Spinal cord (tissue), 10 donors: ENCODE results near the gene RHBDL3. TPM values are rescaled to one million over a fixed set of nuclear protein-coding genes. Genes with fewer than 3 reads are reported as not detected.
A peak's percentile ranks its signal among the peaks of the same experiment; 100 is the strongest.

Source experiments
- DNase-seq, 6 donors: peaks; one replicate each; pipeline versions ENCODE4 v3.0.0 to v3.0.0-alpha.2; 2013 to 2015; ENCODE audit warnings: low spot score in 6 of 6, low read depth in 4 of 6
- H3K27ac ChIP-seq: one replicate; pipeline ENCODE4 v1.5.1; 2013; ENCODE audit warnings: low read depth, low read length, control low read depth
- H3K27me3 ChIP-seq: one replicate; pipeline ENCODE4 v1.6.1; 2013; ENCODE audit warnings: low read length; ENCODE audit not compliant: control insufficient read depth, insufficient read depth
- H3K36me3 ChIP-seq: one replicate; pipeline ENCODE4 v1.6.1; 2013; ENCODE audit warnings: low read length; ENCODE audit not compliant: control insufficient read depth, insufficient read depth
- H3K4me1 ChIP-seq: one replicate; pipeline ENCODE4 v1.6.1; 2013; ENCODE audit warnings: low read length; ENCODE audit not compliant: control insufficient read depth, insufficient read depth
- H3K4me3 ChIP-seq: one replicate; pipeline ENCODE4 v1.5.1; 2013; ENCODE audit warnings: low read depth, low read length, control low read depth
- H3K9me3 ChIP-seq: one replicate; pipeline ENCODE4 v1.6.1; 2013; ENCODE audit warnings: low read length; ENCODE audit not compliant: control insufficient read depth, insufficient read depth
- WGBS: methylation state at CpG from one replicate; pipeline ENCODE4 v1.1.5; 2013; ENCODE audit warnings: missing lambda C conversion rate; ENCODE audit not compliant: insufficient coverage; 5-methylcytosine and 5-hydroxymethylcytosine counted together
- long read RNA-seq, 4 donors: transcript quantifications; one replicate each; lab custom pipeline, GENCODE V29; 2026
- polyA plus RNA-seq, 2 donors: library from polyadenylated mRNA; unstranded; fragments of 120-200 nt; gene quantifications; one replicate each; pipeline ENCODE4 v1.2.1, GENCODE V29; 2013; ENCODE audit not compliant: insufficient read length in 2 of 2
- total RNA-seq, 2 donors: library from RNA; depleted of rRNA in 1 of 2; stranded (reverse); fragments of 120-200 nt in 1 of 2; fragments of >200 nt in 1 of 2; gene quantifications; one replicate each; pipeline versions ENCODE4 v1.2.3 to v1.2.4, GENCODE V29; 2013 to 2014
- donor health status: healthy.

Gene RHBDL3, protein sequence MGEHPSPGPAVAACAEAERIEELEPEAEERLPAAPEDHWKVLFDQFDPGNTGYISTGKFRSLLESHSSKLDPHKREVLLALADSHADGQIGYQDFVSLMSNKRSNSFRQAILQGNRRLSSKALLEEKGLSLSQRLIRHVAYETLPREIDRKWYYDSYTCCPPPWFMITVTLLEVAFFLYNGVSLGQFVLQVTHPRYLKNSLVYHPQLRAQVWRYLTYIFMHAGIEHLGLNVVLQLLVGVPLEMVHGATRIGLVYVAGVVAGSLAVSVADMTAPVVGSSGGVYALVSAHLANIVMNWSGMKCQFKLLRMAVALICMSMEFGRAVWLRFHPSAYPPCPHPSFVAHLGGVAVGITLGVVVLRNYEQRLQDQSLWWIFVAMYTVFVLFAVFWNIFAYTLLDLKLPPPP
- total RNA-seq (10 to 100 TPM in 1 of 2 donors, 1 to 10 TPM in 1; 8.9 to 14.1 TPM), polyA plus RNA-seq (10 to 100 TPM; 35.1 to 43.7 TPM)
- long read RNA-seq, donor 1, full-length matches to known transcripts = 2 of 2 reads
- long read RNA-seq, donor 1, partial matches to known transcripts = 0 of 2 reads
- long read RNA-seq, donor 1, other reads (novel, unspliced or antisense) = 0 of 2 reads
- long read RNA-seq, donor 2 = 0 reads
- long read RNA-seq, donor 3 = 0 reads
- long read RNA-seq, donor 4, partial matches to known transcripts = 13 of 20 reads
- long read RNA-seq, donor 4, other reads (novel, unspliced or antisense) = 7 of 20 reads

DNA sequence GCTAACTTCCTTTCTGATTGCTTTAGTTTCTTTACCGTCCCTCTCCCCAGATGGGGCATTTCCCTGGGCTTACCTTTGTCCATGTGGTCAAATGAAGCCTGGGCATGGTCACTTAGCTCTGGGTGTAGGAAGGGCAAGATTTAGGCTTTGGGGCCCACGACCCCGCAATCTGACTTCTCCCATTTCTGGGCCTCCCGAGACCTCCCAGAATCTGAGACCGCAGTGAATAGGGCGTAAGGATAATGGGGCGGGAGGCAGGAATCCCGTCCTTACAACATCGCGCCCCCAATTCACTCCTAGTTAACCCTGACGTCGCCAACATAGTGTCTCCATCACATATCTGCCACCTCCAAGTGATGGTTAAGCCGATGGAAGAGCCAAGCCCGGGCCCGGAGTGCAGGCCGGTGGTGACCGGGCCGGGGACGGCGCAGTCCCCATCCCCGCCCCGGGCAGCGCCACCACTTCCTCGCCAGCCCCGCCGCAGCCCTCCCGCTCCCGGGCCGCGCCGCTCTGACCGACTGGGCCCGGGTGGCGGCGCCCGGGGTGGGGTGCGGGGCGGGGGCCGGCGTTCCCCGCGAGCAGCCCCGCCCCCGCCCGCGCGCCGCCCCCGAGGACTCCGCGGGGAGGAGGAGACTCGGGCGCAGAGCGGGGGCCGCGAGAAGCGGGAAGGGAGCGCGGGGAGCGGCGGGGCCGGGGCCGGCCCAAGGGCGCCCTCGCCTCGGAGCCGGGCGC lies at the start of gene RHBDL3:
TSS of gene RHBDL3 (plus strand) at position 641 of the 732 bp plus-strand sequence. CDS start 358 bp downstream, outside the sequence.
- H3K27ac ChIP-seq = peak within 1 kb of the TSS; percentile 2
- H3K9me3 ChIP-seq = no peaks in the 10 kb centered on the region
- no peaks in the 10 kb centered on the region for H3K36me3 ChIP-seq
- no peaks in the 10 kb centered on the region for H3K27me3 ChIP-seq
- DNase-seq = peak in 2 of 6 donors; percentile 65 to 72
- peaks cover 57% of the 10 kb centered on the region for H3K4me1 ChIP-seq
- H3K4me3 ChIP-seq = peak within 1 kb of the TSS; percentile 50
- under 1% methylated on average over 67 of the region's 68 CpGs for WGBS

DNA sequence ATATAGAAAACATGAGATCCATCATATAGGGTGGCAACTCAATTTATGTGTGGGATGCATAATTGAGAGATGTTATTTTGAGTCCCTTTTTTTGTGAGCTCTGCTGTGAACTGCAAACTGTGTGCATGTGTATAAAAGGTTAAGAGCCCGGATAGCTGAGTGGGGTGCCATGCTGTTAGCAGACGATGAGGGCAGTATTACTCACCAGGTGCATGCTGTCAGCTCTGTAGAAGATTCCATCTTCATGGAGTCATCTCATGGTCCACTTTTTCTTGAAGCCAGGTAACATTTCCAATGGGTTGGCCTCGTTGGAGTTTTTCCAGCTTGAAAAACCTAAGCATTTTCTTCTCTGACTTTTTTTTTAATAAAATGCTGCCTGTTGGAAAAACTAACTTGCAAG lies 43.0 kb upstream of the RHBDL3 start:
- no peaks in the 10 kb centered on the region for H3K9me3 ChIP-seq
- DNase-seq = no peak
- no peaks in the 10 kb centered on the region for H3K27me3 ChIP-seq
- H3K27ac ChIP-seq = no peak overlapping the region
- no peak overlapping the region for H3K4me3 ChIP-seq
- 62% methylated on average over 2 of the region's 3 CpGs for WGBS
- peaks cover 4% of the 10 kb centered on the region for H3K36me3 ChIP-seq
- no peaks in the 10 kb centered on the region for H3K4me1 ChIP-seq

GRCh38 chr17:32223703-32224102 lies 41.9 kb upstream of the RHBDL3 start:
- 100% methylated on average over 1 of the region's 3 CpGs for WGBS
- Histone ChIP-seq H3K36me3 (no peaks in the 10 kb centered on the region), H3K4me1 (no peaks in the 10 kb centered on the region), H3K9me3 (no peaks in the 10 kb centered on the region), H3K27me3 (no peaks in the 10 kb centered on the region), H3K27ac (no peak overlapping the region), H3K4me3 (no peak overlapping the region)
- no peak for DNase-seq

- no peak overlapping the region for H3K27ac ChIP-seq
- no peaks in the 10 kb centered on the region for H3K36me3 ChIP-seq
- no peaks in the 10 kb centered on the region for H3K4me1 ChIP-seq
- H3K27me3 ChIP-seq = no peaks in the 10 kb centered on the region
- H3K9me3 ChIP-seq = no peaks in the 10 kb centered on the region
- no CpG with 5 or more reads among the region's 3 CpGs for WGBS
- DNase-seq = no peak
- H3K4me3 ChIP-seq = no peak overlapping the region
These were observed 38.7 kb upstream of the RHBDL3 start for GRCh38 chr17:32226886-32227285.

- Histone ChIP-seq H3K36me3 (no peaks in the 10 kb centered on the region), H3K9me3 (no peaks in the 10 kb centered on the region), H3K4me3 (no peak overlapping the region), H3K27me3 (no peaks in the 10 kb centered on the region), H3K27ac (no peak overlapping the region), H3K4me1 (no peaks in the 10 kb centered on the region)
- 45% methylated on average over 9 of the region's 9 CpGs for whole genome bisulfite sequencing
- peak in 1 of 6 donors; percentile 23 for DNase-seq
These were observed 37.7 kb upstream of the RHBDL3 start for GRCh38 chr17:32227910-32228309.

DNA sequence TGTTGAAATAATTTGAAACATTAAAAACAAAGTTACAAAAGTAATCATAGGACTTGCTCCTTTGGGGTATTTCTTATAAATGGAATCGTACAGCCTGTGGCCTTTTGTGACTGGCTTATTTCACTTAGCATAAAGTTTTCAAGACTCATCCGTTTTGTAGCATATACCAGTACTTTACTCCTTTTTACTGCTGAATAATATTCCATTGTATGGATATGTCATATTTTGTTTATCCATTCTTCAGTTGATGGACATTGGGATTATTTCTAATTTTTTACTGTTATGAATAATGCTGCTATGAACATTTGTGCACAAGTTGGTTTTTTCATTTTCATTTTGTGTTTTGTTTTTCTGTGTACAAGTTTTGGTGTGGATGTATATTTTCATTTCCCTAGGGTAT lies 30.0 kb upstream of the RHBDL3 start:
- no peak for DNase-seq
- H3K27me3 ChIP-seq = no peaks in the 10 kb centered on the region
- no peak overlapping the region for H3K27ac ChIP-seq
- no peak overlapping the region for H3K4me3 ChIP-seq
- no peaks in the 10 kb centered on the region for H3K36me3 ChIP-seq
- no peaks in the 10 kb centered on the region for H3K4me1 ChIP-seq
- no CpG with 5 or more reads among the region's 2 CpGs for WGBS
- H3K9me3 ChIP-seq = no peaks in the 10 kb centered on the region

GRCh38 chr17:32239456-32239855 lies 26.2 kb upstream of the RHBDL3 start:
- Histone ChIP-seq H3K36me3 (no peaks in the 10 kb centered on the region), H3K9me3 (no peaks in the 10 kb centered on the region), H3K4me3 (no peak overlapping the region), H3K4me1 (no peaks in the 10 kb centered on the region), H3K27ac (no peak overlapping the region), H3K27me3 (no peaks in the 10 kb centered on the region)
- DNase-seq = no peak
- 89% methylated on average over 1 of the region's 2 CpGs for WGBS

DNA sequence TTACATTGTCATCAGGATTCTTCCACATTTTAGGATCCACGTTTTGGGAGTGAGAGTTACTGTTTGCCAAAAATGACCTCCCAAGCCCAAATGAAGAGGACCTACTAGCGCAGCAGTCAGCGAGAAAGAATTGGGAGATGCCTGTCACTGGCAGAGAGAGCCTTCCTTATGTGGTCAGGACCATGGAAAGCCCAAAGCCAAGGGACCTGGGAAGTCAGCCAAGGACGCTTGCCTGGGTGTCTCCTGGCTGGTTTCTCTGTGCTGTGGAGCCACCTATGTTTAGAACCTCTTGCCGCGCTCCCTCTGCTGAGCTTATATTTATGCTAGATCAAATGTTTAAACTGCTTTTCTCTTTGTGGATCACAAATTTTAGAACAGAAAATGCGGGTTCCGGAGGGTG lies 24.9 kb upstream of the RHBDL3 start:
- Histone ChIP-seq H3K4me1 (no peaks in the 10 kb centered on the region), H3K36me3 (no peaks in the 10 kb centered on the region), H3K27me3 (no peaks in the 10 kb centered on the region), H3K9me3 (no peaks in the 10 kb centered on the region), H3K4me3 (no peak overlapping the region), H3K27ac (no peak overlapping the region)
- WGBS = 89% methylated on average over 2 of the region's 8 CpGs
- no peak for DNase-seq

GRCh38 chr17:32241640-32242039 lies 24.0 kb upstream of the RHBDL3 start:
- Histone ChIP-seq H3K4me3 (no peak overlapping the region), H3K9me3 (no peaks in the 10 kb centered on the region), H3K27ac (no peak overlapping the region), H3K27me3 (no peaks in the 10 kb centered on the region), H3K36me3 (no peaks in the 10 kb centered on the region), H3K4me1 (no peaks in the 10 kb centered on the region)
- no peak for DNase-seq
- no CpG with 5 or more reads among the region's 1 CpG for WGBS
